K562 (cell line): ENCODE data around the gene SOX6. TPM values are rescaled to one million over a fixed set of nuclear protein-coding genes. Genes with fewer than 3 reads are reported as not detected.

Experiments used
- ATF3 ChIP-seq, 2 experiments: fragments of 450-650 bp in 1 of 2; sonication (generic) in 1 of 2; formaldehyde crosslinking in 1 of 2; IDR thresholded peaks in 1 of 2; conservative IDR thresholded peaks in 1 of 2; 2 replicates each; pipeline versions ENCODE4 v1.6.1 to v1.8.1; 2016 to 2023; ENCODE audit warnings: mild to moderate bottlenecking in 2 of 2, moderate library complexity in 2 of 2, inconsistent platforms in 1 of 2, missing genetic modification reagents in 1 of 2
- BACH1 ChIP-seq: fragments of 200-800 bp; sonication (Bioruptor generic); IDR thresholded peaks from 2 replicates; pipeline ENCODE4 v1.6.1; 2016; ENCODE audit warnings: missing genetic modification characterization, missing compliant biosample characterization
- CEBPB ChIP-seq: fragments of 450-650 bp; IDR thresholded peaks from 2 replicates; pipeline ENCODE4 v1.6.1; 2016; ENCODE audit warnings: missing genetic modification characterization, missing compliant biosample characterization
- CEBPG ChIP-seq, 3 experiments: fragments of 200-800 bp in 1 of 3; sonication (Bioruptor generic) in 1 of 3; sonication (generic) in 1 of 3; formaldehyde crosslinking in 1 of 3; IDR thresholded peaks in 2 of 3; conservative IDR thresholded peaks in 1 of 3; 2 replicates each; pipeline versions ENCODE4 v1.6.1 to v1.8.0; 2016 to 2022; ENCODE audit warnings: missing compliant biosample characterization in 2 of 3, missing genetic modification characterization in 2 of 3, mild to moderate bottlenecking in 1 of 3, missing genetic modification reagents in 1 of 3
- CHAMP1 ChIP-seq: fragments of 450-650 bp; IDR thresholded peaks from 2 replicates; pipeline ENCODE4 v1.6.1; 2016; ENCODE audit warnings: mild to moderate bottlenecking
- CREM ChIP-seq: IDR thresholded peaks from 2 replicates; pipeline ENCODE4 v1.6.1; 2014; ENCODE audit warnings: antibody characterized with exemption, low read depth
- CTCFL ChIP-seq: IDR thresholded peaks from 2 replicates; pipeline ENCODE4 v1.6.1; 2011; ENCODE audit warnings: borderline replicate concordance, low read depth, mild to moderate bottlenecking, moderate library complexity, low read length; ENCODE audit not compliant: insufficient read depth, poor library complexity, severe bottlenecking
- DPF2 ChIP-seq: fragments of 450-650 bp; IDR thresholded peaks from 2 replicates; pipeline ENCODE4 v1.6.1; 2016
- FOSL1 ChIP-seq: fragments of 200-800 bp; sonication (Bioruptor generic); conservative IDR thresholded peaks from 2 replicates; pipeline ENCODE4 v1.6.1; 2016; ENCODE audit warnings: missing genetic modification characterization, missing compliant biosample characterization
- PHF21A ChIP-seq: fragments of 450-650 bp; IDR thresholded peaks from 2 replicates; pipeline ENCODE4 v1.6.1; 2017; ENCODE audit warnings: low read depth, borderline replicate concordance
- PKNOX1 ChIP-seq: fragments of 450-650 bp; IDR thresholded peaks from 2 replicates; pipeline ENCODE4 v1.6.1; 2016
- POLR2B ChIP-seq: fragments of 450-650 bp; IDR thresholded peaks from 2 replicates; pipeline ENCODE4 v1.6.1; 2018; ENCODE audit warnings: low read depth; ENCODE audit not compliant: partially characterized antibody
- POLR2H ChIP-seq: IDR thresholded peaks from 2 replicates; pipeline ENCODE4 v1.6.1; 2016; ENCODE audit warnings: missing genetic modification characterization, low read depth, mild to moderate bottlenecking, control low read depth, missing compliant biosample characterization, moderate library complexity
- RCOR1 ChIP-seq, 2 experiments: IDR thresholded peaks; 2 replicates each; pipeline ENCODE4 v1.6.1; 2012; ENCODE audit warnings: low read depth in 2 of 2, low read length in 2 of 2, borderline replicate concordance in 1 of 2, improper control_type of control experiment in 1 of 2
- SMARCA4 ChIP-seq: fragments of 450-650 bp; IDR thresholded peaks from 2 replicates; pipeline ENCODE4 v1.6.1; 2016
- STAT5B ChIP-seq: fragments of 250-450 bp; sonication (Bioruptor Pico); IDR thresholded peaks from 2 replicates; pipeline ENCODE4 v1.8.0; 2021; ENCODE audit warnings: mild to moderate bottlenecking, inconsistent platforms
- SUPT5H ChIP-seq: fragments of 450-650 bp; IDR thresholded peaks from 2 replicates; pipeline ENCODE4 v1.6.1; 2016
- XRCC4 ChIP-seq: IDR thresholded peaks from one replicate; pipeline ENCODE4 v1.6.1; 2011; ENCODE audit not compliant: insufficient read depth, insufficient read length; ENCODE audit errors: extremely low read depth
- ZNF431 ChIP-seq: sonication (generic); formaldehyde crosslinking; IDR thresholded peaks from 2 replicates; pipeline ENCODE4 v1.8.0; 2022; ENCODE audit warnings: mild to moderate bottlenecking, missing genetic modification reagents
- polyA plus RNA-seq, 8 experiments: library from polyadenylated mRNA; depleted of rRNA in 4 of 8; stranded (reverse) in 5 of 8; unstranded in 3 of 8; fragments of >200 nt; fragmentation: Nextera tagmentation in 2 of 8; fragmentation: Illumina TruSeq in 1 of 8; extraction: Ambion mirVana in 2 of 8; extraction: Trizol in 1 of 8; gene quantifications; 2 replicates each; pipeline versions ENCODE4 v1.2.1 to v1.2.3, GENCODE V29; 2011 to 2014; ENCODE audit warnings: inconsistent platforms in 1 of 8, missing spikeins in 1 of 8
- total RNA-seq, 7 experiments: library from RNA; depleted of rRNA in 6 of 7; stranded (reverse); fragments of >200 nt in 6 of 7; fragmentation: Illumina TruSeq in 2 of 7; extraction: Trizol in 2 of 7; gene quantifications; 2 replicates each; pipeline versions ENCODE4 v1.2.1 to v1.2.3, GENCODE V29; 2011 to 2021; ENCODE audit warnings: low replicate concordance in 1 of 7

SOX6 gene
- total and polyA plus RNA-seq, 9 of the 15 experiments (the other 6 are each of a cell fraction or from before 2014, with no cell fraction given) = 0.89 to 8.7 (median 5.7) TPM

- TF ChIP-seq CHAMP1 = 0 out of 2 replicates have a peak, but pooled peaks have one; percentile 6
- TF ChIP-seq ATF3 (IDR thresholded peaks at IDR 0.05) = peak; percentile 68
- TF ChIP-seq ATF3 (CRISPR knock-in tag; conservative IDR thresholded peaks at IDR 0.05) = no peak
- no peak for TF ChIP-seq STAT5B (CRISPR knock-in tag)
- TF ChIP-seq XRCC4 = no peak
- TF ChIP-seq PKNOX1 = peak; percentile 74
- TF ChIP-seq SUPT5H = no peak
- no peak for TF ChIP-seq POLR2B
- no peak for TF ChIP-seq CTCFL
- no peak for TF ChIP-seq POLR2H (tag)
- peak; percentile 40; the same call in 1 of the 2 replicates for TF ChIP-seq FOSL1 (tag)
- 0 out of 2 replicates have a peak, but pooled peaks have one; percentile 20 for TF ChIP-seq SMARCA4
- no peak for TF ChIP-seq BACH1 (tag)
- TF ChIP-seq PHF21A = no peak
- TF ChIP-seq CEBPB (tag) = 0 out of 2 replicates have a peak, but pooled peaks have one; percentile 9
- peak; percentile 49; the same call in 1 of the 2 replicates for TF ChIP-seq DPF2
- peak; percentile 44 for TF ChIP-seq CREM
- no peak for TF ChIP-seq CEBPG (CRISPR knock-in tag; IDR thresholded peaks at IDR 0.05)
- peak in 1 of 2 experiments; percentile 69; a peak in 2 of 4 replicates for TF ChIP-seq CEBPG (tag; conservative IDR thresholded peaks at IDR 0.05 in 1 of 2, IDR thresholded peaks at IDR 0.05 in 1 of 2)
- peak in 1 of 2 experiments; percentile 21; a peak in 1 of 4 replicates for TF ChIP-seq RCOR1 (IDR thresholded peaks at IDR 0.05; ENCODE audit: borderline replicate concordance in 1 of 2, low read depth in 2 of 2, low read length in 2 of 2)
- TF ChIP-seq ZNF431 (CRISPR knock-in tag) = no peak
These were observed 9.4 kb downstream of the SOX6 start (continued) for GRCh38 chr11:16346975-16347374.
